ENCODE data around the gene RBMS2.

RBMS2 gene

DNA sequence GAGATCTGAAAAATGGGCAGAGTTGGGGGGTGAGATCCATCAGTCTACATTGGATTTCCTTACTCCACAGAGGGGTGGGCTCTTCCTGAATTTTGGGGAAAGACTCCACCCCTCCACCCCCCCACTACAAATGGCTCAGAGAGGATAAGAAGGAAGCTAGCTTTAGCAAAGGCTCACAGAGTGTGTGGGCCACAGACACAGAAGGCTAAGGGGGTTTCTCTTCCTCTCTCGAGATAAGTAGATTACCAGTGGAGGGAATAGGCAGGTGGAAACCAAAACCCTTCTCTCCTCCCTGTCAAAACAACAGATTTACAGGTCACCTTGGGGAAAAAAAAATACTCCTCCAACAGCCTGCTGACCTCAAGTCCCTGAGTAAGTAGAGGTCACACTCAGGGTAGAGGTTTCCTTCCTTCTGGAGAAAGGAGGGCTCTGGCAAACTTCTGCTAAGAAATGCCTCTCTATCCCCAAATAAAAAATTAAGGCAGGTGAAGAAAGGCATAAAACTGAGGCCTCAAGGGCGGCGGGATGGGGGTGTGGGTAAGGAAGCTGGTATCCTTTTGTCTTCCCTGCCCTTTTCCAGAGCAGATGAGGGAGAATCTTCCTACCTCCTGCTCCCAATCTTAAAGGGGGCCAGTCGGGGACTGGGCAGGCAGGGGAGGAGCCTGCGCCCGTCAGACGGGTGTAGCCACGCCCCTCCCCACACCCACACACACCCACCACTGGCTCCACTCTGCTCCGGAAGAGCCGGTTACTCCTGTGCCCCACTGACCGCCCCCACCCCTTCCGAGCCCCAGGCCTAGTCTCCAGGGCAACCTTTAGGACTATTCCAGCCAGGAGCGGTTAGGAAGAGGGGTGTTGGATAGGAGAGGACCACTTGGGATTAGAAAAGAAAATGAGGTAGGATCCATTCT, 110.4 kb downstream of the RBMS2 start:
- no peak overlapping the region for H3K27ac ChIP-seq
- TF ChIP-seq, protein P1, sequence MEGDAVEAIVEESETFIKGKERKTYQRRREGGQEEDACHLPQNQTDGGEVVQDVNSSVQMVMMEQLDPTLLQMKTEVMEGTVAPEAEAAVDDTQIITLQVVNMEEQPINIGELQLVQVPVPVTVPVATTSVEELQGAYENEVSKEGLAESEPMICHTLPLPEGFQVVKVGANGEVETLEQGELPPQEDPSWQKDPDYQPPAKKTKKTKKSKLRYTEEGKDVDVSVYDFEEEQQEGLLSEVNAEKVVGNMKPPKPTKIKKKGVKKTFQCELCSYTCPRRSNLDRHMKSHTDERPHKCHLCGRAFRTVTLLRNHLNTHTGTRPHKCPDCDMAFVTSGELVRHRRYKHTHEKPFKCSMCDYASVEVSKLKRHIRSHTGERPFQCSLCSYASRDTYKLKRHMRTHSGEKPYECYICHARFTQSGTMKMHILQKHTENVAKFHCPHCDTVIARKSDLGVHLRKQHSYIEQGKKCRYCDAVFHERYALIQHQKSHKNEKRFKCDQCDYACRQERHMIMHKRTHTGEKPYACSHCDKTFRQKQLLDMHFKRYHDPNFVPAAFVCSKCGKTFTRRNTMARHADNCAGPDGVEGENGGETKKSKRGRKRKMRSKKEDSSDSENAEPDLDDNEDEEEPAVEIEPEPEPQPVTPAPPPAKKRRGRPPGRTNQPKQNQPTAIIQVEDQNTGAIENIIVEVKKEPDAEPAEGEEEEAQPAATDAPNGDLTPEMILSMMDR (IDR thresholded peaks at IDR 0.05; ENCODE audit: low read depth, low read length, missing control alignments) = no peak
- DNase-seq = peak; percentile 18
- in situ Hi-C loops (cut with HindIII; ENCODE audit: low pct_ligation_motif_present, low sequenced_read_pairs) = no loop called here
- H3K27me3 ChIP-seq (replicated peaks) = no peaks in the 10 kb centered on the region
- peaks cover 1% of the 10 kb centered on the region for H3K36me3 ChIP-seq (replicated peaks)
- H3K4me3 ChIP-seq (ENCODE audit: low read depth, low read length) = peak overlapping the region; percentile 9

- TF ChIP-seq, protein P1 (IDR thresholded peaks at IDR 0.05; ENCODE audit: low read depth, low read length, missing control alignments) = no peak
- Histone ChIP-seq H3K4me3 (ENCODE audit: low read depth, low read length) (peak overlapping the region; percentile 9), H3K27ac (no peak overlapping the region), H3K27me3 (replicated peaks) (no peaks in the 10 kb centered on the region), H3K36me3 (replicated peaks) (peaks cover 7% of the 10 kb centered on the region)
- in situ Hi-C loops (cut with HindIII; ENCODE audit: low pct_ligation_motif_present, low sequenced_read_pairs) = no loop called here
- no peak for DNase-seq
These were observed 111.3 kb downstream of the RBMS2 start for GRCh38 chr12:56632701-56633467.

DNA sequence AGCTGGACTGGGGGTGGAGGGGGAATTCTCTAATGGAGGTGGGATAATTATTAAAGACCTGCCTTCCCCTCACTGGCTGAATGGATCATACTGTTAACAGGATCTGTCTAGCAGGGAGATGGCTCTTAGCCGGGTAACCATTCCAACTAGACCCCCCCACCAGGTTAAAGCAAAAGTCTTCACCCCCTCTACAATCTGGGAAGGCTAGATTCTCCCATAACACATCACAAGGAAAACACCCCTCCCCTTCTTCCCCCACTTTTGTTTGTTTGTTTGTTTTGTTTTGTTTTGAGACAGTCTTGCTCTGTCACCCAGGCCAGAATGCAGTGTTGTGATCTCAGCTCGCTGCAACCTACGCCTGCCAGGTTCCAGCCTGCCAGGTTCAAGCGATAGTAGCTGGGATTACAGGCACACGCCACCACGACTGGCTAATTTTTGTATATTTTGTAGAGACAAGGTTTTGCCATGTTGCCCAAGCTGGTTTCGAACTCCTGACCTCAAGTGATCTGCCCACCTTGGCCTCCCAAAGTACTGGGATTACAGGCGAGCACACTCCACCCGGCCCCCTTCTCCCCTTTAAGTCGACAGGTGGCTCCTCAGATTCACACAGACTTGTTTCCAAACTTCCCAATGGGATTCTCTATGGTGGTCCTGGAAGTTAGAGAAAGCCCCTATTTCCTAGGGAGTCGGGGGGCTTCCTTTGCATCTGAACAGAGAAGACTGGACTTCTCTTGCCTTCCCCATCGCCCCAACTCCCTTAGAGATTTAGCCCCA, 112.0 kb downstream of the RBMS2 start:
- H3K27me3 ChIP-seq (replicated peaks) = no peaks in the 10 kb centered on the region
- DNase-seq = no peak
- TF ChIP-seq, protein P1 (IDR thresholded peaks at IDR 0.05; ENCODE audit: low read depth, low read length, missing control alignments) = no peak
- peaks cover 14% of the 10 kb centered on the region for H3K36me3 ChIP-seq (replicated peaks)
- in situ Hi-C loops (cut with HindIII; ENCODE audit: low pct_ligation_motif_present, low sequenced_read_pairs) = no loop called here
- no peak overlapping the region for H3K27ac ChIP-seq
- peak overlapping the region; percentile 78 for H3K4me3 ChIP-seq (ENCODE audit: low read depth, low read length)

DNA sequence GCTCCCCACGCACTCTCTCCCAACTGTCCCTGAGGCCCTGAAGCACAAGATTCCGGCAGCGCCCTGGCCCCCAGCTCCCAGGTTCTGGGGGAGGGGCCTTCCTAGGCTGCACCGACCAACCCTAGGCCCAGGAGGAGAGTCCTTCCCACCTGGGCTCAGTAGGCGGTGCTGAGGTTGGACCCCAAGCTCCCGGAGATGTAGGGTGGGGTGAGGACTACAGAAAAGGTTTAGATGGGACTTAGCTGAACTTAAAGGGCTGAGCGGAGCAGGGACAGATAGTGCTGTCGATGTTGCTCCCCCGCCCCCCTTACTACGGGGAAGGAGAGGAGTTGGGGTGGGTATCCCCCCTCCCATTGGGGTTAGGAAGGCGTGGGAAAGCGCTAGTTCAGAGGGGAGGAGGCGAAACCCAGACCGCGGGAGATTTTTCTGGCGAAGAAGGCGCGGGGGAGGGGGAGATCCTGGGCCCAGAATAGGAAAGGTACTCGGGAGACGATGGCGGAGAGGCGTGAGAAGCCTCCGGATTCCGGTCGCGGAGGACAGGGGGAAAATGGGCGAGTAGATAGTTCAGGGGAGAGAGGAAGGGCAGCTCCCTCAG, 112.7 kb downstream of the RBMS2 start:
- Histone ChIP-seq H3K36me3 (replicated peaks) (peaks cover 19% of the 10 kb centered on the region), H3K27ac (no peak overlapping the region), H3K27me3 (replicated peaks) (no peaks in the 10 kb centered on the region), H3K4me3 (ENCODE audit: low read depth, low read length) (peak overlapping the region; percentile 78)
- DNase-seq = no peak
- TF ChIP-seq, protein P1 (IDR thresholded peaks at IDR 0.05; ENCODE audit: low read depth, low read length, missing control alignments) = no peak
- in situ Hi-C loops (cut with HindIII; ENCODE audit: low pct_ligation_motif_present, low sequenced_read_pairs) = no loop called here
